Measurements from ENCODE around the gene RAD51B. TPM values are rescaled to one million over a fixed set of nuclear protein-coding genes. Genes with fewer than 3 reads are reported as not detected.

The RAD51B gene
- total and polyA plus RNA-seq, 9 of the 15 experiments (the other 6 are each of a cell fraction or from before 2014, with no cell fraction given), result 8.5 to 17.3 (median 11.3) TPM

GRCh38 chr14:68238976-68239375 lies 419.4 kb downstream of the RAD51B start (continued):
- TF ChIP-seq UBTF (IDR thresholded peaks at IDR 0.05; ENCODE audit: borderline replicate concordance in 1 of 2, low read depth in 2 of 2, low read length in 2 of 2) (no peak), EWSR1 (IDR thresholded peaks at IDR 0.05; ENCODE audit: borderline replicate concordance, low read depth, partially characterized antibody) (no peak), ZNF263 (CRISPR knock-in tag; IDR thresholded peaks at IDR 0.05; ENCODE audit: borderline replicate concordance) (no peak), ZNF347 (CRISPR knock-in tag; IDR thresholded peaks at IDR 0.05; ENCODE audit: low read depth) (no peak), NEUROD1 (IDR thresholded peaks at IDR 0.05; ENCODE audit: borderline replicate concordance, low read depth, low read length, partially characterized antibody) (no peak), ASH1L (IDR thresholded peaks at IDR 0.05; ENCODE audit: borderline replicate concordance, low read depth, partially characterized antibody) (no peak), MTA2 (IDR thresholded peaks at IDR 0.05; ENCODE audit: low read depth) (peak; percentile 37; the same call in 1 of the 2 replicates), ZNF449 (CRISPR knock-in tag; IDR thresholded peaks at IDR 0.05) (no peak), ATF1 (CRISPR knock-in tag; IDR thresholded peaks at IDR 0.05) (no peak), ATF1 (tag; IDR thresholded peaks at IDR 0.05) (no peak), MEIS2 (IDR thresholded peaks at IDR 0.05; ENCODE audit: partially characterized antibody) (no peak), MCM7 (IDR thresholded peaks at IDR 0.05) (no peak), TRIM24 (IDR thresholded peaks at IDR 0.05) (peak; percentile 34 to 65; a peak in 1 of 4 replicates), SAFB2 (IDR thresholded peaks at IDR 0.05; ENCODE audit: borderline replicate concordance, low read depth, low read length, severe bottlenecking) (no peak), TCF7 (IDR thresholded peaks at IDR 0.05; ENCODE audit: borderline replicate concordance) (no peak)

All from K562 (cell line).